ENCODE results near the gene TMEM92. TPM values are rescaled to one million over a fixed set of nuclear protein-coding genes. Genes with fewer than 3 reads are reported as not detected.

Gene TMEM92
- total RNA-seq, 3 donors from 2014 or later (not counting 1 experiment from before 2014, with no cell fraction given) = not detected

GRCh38 chr17:50258647-50259476 is 15.4 kb upstream of the TMEM92 start:
- Histone ChIP-seq H3K4me1 (ENCODE audit: control insufficient read depth, insufficient read depth, low read length) (no peaks in the 10 kb centered on the region), H3K27ac (ENCODE audit: low read length) (no peak overlapping the region), H3K4me3 (ENCODE audit: low read length) (no peak overlapping the region), H3K36me3 (ENCODE audit: control insufficient read depth, insufficient read depth, low read length) (no peaks in the 10 kb centered on the region), H3K27me3 (ENCODE audit: control insufficient read depth, insufficient read depth, low read length) (no peaks in the 10 kb centered on the region), H3K9me3 (ENCODE audit: control insufficient read depth, insufficient read depth, low read length) (no peaks in the 10 kb centered on the region)
- no peak for ATAC-seq
- Mint-ChIP-seq H3K4me1 (peaks cover 0 to 6% of the 10 kb centered on the region in 2 donors), H3K9me3 (no peaks in the 10 kb centered on the region), H3K36me3 (no peaks in the 10 kb centered on the region), H3K27ac (no peak overlapping the region), H3K27me3 (ENCODE audit: low read depth in 2 of 2) (peaks cover 12 to 21% of the 10 kb centered on the region in 2 donors), H3K4me3 (no peak overlapping the region)
- intact Hi-C loops (cut with micrococcal nuclease) = loop anchor here (10.0 kb wide), 1 partner anchor 56 kb away; no protein-coding TSS in a partner anchor
- WGBS (ENCODE audit: insufficient coverage) = 86% methylated on average over 11 of the region's 13 CpGs
- DNase-seq = no peak
- TF ChIP-seq CTCF (IDR thresholded peaks at IDR 0.05) = no peak

GRCh38 chr17:50259477-50260324 is 14.6 kb upstream of the TMEM92 start:
- TF ChIP-seq CTCF (IDR thresholded peaks at IDR 0.05) = no peak
- intact Hi-C loops (cut with micrococcal nuclease) = loop anchor here (10.0 kb wide), 1 partner anchor 55 kb away; no protein-coding TSS in a partner anchor
- no peak for DNase-seq
- Mint-ChIP-seq H3K9me3 (no peaks in the 10 kb centered on the region), H3K4me3 (no peak overlapping the region), H3K4me1 (peaks cover 0 to 10% of the 10 kb centered on the region in 2 donors), H3K27ac (no peak overlapping the region), H3K27me3 (ENCODE audit: low read depth in 2 of 2) (peaks cover 17 to 23% of the 10 kb centered on the region in 2 donors), H3K36me3 (no peaks in the 10 kb centered on the region)
- Histone ChIP-seq H3K4me1 (ENCODE audit: control insufficient read depth, insufficient read depth, low read length) (no peaks in the 10 kb centered on the region), H3K36me3 (ENCODE audit: control insufficient read depth, insufficient read depth, low read length) (no peaks in the 10 kb centered on the region), H3K4me3 (ENCODE audit: low read length) (no peak overlapping the region), H3K27ac (ENCODE audit: low read length) (no peak overlapping the region), H3K9me3 (ENCODE audit: control insufficient read depth, insufficient read depth, low read length) (no peaks in the 10 kb centered on the region), H3K27me3 (ENCODE audit: control insufficient read depth, insufficient read depth, low read length) (no peaks in the 10 kb centered on the region)
- ATAC-seq = no peak
- WGBS (ENCODE audit: insufficient coverage) = 88% methylated on average over 19 of the region's 19 CpGs

- Mint-ChIP-seq H3K27me3 (ENCODE audit: low read depth in 2 of 2) (peaks cover 17 to 23% of the 10 kb centered on the region in 2 donors), H3K27ac (no peak overlapping the region), H3K36me3 (no peaks in the 10 kb centered on the region), H3K9me3 (no peaks in the 10 kb centered on the region), H3K4me3 (no peak overlapping the region), H3K4me1 (peaks cover 0 to 10% of the 10 kb centered on the region in 2 donors)
- Histone ChIP-seq H3K27me3 (ENCODE audit: control insufficient read depth, insufficient read depth, low read length) (no peaks in the 10 kb centered on the region), H3K27ac (ENCODE audit: low read length) (no peak overlapping the region), H3K4me3 (ENCODE audit: low read length) (no peak overlapping the region), H3K9me3 (ENCODE audit: control insufficient read depth, insufficient read depth, low read length) (no peaks in the 10 kb centered on the region), H3K36me3 (ENCODE audit: control insufficient read depth, insufficient read depth, low read length) (no peaks in the 10 kb centered on the region), H3K4me1 (ENCODE audit: control insufficient read depth, insufficient read depth, low read length) (no peaks in the 10 kb centered on the region)
- ATAC-seq (no peak), DNase-seq (no peak)
- WGBS (ENCODE audit: insufficient coverage) = 89% methylated on average over 6 of the region's 6 CpGs
- no peak for TF ChIP-seq CTCF (IDR thresholded peaks at IDR 0.05)
- intact Hi-C loops (cut with micrococcal nuclease) = no loop called here
These were observed 13.8 kb upstream of the TMEM92 start for GRCh38 chr17:50260501-50260911.
